Measurements from ENCODE around the gene CBX8.
"Not testable (repeated sequence)": the region's sequence is repeated elsewhere in the genome, so short reads cannot be mapped to it uniquely, and the experiment has no call there.

The CBX8 gene

GRCh38 chr17:79777120-79777893, 19.6 kb downstream of the CBX8 start:
- peak; percentile 7 for DNase-seq

GRCh38 chr17:79776376-79777119, 20.3 kb downstream of the CBX8 start:
- no peak for DNase-seq

GRCh38 chr17:79775632-79776031, 21.2 kb downstream of the CBX8 start:
- DNase-seq: no peak

DNA sequence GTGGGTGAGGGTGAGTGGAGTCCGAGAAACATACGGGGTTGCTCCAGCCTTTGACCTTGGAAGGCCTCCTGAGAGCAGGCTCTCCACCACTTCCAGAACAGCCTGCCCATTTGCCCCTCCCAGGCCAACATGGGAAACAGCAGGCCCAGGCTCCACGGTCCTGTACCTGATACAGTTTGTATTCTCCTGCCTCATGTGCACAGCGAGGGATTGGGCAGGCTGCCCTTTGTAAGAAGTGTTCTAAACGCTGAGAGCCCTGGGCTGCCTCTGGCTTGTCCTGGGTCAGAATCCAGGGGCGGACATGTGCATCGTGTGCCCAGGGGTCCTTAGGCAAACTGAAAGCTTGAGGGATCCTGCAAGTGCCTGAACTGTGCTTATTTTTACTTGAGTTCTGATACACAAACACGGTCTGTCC, 22.3 kb downstream of the CBX8 start:
- no peak for DNase-seq

DNA sequence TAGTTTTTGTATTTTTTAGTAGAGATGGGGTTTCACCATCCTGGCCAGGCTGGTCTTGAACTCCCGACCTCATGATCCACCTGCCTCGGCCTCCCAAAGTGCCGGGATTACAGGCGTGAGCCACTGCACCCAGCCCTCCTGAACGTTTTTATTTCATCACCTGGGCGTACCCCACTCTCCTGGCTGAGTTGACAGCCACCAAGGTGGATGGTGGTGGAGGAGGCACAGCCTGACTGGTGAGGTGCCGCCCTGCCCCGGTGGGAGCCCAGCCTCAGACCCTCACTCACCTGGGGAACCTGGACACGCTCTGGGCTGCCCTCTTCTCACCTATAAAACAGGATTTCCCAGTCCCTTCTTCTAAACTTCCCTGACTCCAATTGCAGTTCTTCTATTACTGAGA, 24.2 kb downstream of the CBX8 start:
- DNase-seq: not testable (repeated sequence)

DNA sequence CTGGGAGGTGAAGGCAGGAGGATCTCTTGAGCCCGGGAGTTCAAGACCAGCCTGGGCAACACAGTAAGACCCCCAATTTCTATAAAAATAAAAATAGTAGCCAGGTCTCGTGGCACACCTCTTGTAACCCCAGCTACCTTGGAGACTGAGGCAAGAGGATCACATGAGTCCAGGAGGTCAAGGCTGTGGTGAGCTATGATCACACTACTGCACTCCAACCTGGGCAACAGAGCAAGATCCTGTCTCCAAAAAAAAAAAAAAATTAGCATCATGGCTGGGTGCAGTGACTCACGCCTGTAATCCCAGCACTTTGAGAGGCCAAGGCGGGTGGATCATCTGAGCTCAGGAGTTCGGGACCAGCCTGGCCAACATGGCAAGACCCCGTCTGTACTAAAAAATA, 25.6 kb downstream of the CBX8 start:
- DNase-seq: no peak

- no peak for DNase-seq
Measured at GRCh38 chr17:79769570-79770506, 27.0 kb downstream of the CBX8 start.

DNA sequence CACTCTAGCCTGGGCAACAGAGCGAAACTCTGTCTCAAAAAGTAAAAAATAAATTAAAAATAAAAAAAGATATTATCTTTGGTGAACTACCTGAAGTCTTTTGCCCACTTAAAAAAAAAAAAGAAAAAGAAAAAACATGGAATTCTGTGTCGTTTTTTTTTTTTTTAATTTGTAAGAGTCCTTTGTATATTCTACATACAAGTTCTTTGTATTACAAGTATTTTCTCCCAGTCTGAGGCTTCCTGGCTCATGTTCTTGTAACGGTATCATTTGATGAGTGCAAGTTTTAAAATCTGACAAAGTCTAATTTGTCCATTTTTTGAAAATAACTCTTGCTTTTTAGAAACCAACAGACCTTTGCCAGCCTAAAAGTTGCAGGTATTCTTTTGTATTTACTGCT, 31.2 kb downstream of the CBX8 start:
- DNase-seq: no peak

DNA sequence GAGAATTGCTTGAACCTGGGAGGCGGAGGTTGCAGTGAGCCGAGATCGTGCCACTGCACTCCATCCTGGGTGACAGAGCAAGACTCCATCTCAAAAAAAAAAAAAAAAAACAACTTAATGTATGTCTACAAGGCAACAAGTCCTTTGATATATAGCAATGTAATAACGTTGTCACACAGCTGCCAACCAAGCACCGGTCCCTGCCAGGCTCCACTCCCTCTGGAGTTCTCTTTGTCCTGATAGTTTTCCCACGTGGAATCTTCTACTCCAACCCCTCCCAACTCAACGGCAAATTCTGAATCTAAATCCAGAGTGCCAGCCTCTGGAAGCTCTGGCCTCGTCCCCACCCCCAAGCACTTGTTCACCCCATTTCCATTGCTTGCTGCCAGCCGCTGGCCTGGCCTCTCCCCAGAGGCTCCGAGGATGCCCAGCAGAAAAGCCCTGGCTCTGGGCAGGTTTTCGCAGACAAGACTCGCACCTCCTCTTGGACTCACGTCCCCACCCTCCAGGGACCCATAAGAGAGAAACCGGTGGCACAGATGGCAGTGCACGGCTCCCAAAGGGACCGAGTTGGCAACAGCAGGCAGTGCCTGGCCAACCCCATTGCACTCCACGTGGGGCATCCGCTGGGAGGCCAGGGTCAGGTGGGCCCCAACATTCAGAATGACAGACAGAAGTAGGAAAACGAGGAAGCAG, 34.8 kb downstream of the CBX8 start:
- no peak for DNase-seq

GRCh38 chr17:79760197-79760906, 36.5 kb downstream of the CBX8 start:
- no peak for DNase-seq

DNA sequence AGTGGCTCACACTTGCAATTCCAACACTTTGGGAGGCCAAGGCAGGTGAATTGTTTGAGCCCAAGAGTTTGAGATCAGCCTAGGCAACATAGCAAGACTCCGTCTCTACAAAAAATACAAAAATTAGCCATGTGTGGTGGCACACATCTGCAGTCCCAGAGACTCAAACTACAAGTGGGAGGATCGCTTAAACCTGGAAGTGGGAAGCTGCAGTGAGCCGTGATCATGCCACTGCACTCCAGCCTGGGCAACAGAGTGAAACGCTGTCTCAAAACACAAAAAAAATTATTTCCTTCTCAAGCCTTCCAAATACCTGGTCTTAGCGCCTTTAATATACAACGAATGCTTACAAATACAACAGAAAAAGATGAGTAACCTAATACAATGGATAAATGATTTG, 38.6 kb downstream of the CBX8 start:
- DNase-seq: no peak

- no peak for DNase-seq
Measured at GRCh38 chr17:79757140-79757745, 39.6 kb downstream of the CBX8 start.

DNA sequence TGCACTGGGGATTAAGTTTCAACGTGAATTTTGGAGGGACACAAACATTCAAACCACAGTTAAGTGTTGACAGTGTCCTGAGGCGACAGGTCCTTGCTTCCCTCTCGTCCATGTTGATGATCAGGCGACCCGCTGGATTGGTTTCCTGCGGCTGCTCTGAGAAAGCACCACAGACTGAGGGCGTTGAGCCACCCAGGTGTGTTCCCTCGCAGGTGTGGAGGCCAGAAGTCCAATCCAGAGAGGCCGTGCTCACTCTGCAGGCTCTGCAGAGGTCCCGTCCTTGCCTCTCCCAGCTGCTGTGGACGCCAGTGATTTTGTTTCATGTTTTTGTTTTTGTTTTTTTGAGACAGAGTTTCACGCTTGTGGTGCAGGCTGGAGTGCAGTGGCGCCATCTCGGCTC, 41.3 kb downstream of the CBX8 start:
- no peak for DNase-seq

GRCh38 chr17:79754903-79755302, 42.0 kb downstream of the CBX8 start:
- not testable (repeated sequence) for DNase-seq

- DNase-seq: no peak
Measured at GRCh38 chr17:79754370-79754769, 42.5 kb downstream of the CBX8 start.

DNA sequence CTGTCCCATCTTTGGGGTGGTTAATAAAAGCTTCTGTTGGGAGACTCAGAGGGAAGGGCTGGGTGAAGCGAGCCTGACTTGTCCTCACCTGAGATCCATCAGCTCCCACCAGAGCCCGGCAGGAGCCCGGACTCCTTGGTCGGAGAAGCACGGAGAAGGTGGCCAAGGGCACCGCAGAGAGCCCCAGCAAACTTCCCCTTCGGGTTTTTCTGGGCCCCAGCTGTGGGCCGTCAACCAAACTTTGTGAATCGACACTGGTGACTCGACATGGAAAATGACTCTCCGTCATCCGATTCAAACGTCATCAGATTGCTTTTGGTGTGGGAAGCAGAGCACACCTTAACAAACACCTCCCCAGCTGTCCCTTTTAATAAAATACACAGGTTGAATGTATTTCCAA, 44.7 kb downstream of the CBX8 start:
- no peak for DNase-seq

GRCh38 chr17:79750650-79751545, 46.0 kb downstream of the CBX8 start:
- DNase-seq: no peak

- DNase-seq: no peak
Measured at GRCh38 chr17:79749958-79750357, 46.9 kb downstream of the CBX8 start.

- no peak for DNase-seq
Measured at GRCh38 chr17:79749156-79749815, 47.6 kb downstream of the CBX8 start.
